GM12875 (cell line): ENCODE results near the gene PPP6R3.

Source experiments
- H3K4me3 ChIP-seq: one replicate; pipeline ENCODE4 v1.5.1; 2011; ENCODE audit warnings: low read depth, low read length, control low read depth
- TF ChIP-seq, protein P1 (sequence below): IDR thresholded peaks from 2 replicates; pipeline ENCODE4 v1.5.1; 2011; ENCODE audit warnings: low read depth, mild to moderate bottlenecking, control low read depth, inconsistent platforms, low read length, moderate library complexity, borderline replicate concordance; ENCODE audit not compliant: insufficient read depth

Gene PPP6R3

DNA sequence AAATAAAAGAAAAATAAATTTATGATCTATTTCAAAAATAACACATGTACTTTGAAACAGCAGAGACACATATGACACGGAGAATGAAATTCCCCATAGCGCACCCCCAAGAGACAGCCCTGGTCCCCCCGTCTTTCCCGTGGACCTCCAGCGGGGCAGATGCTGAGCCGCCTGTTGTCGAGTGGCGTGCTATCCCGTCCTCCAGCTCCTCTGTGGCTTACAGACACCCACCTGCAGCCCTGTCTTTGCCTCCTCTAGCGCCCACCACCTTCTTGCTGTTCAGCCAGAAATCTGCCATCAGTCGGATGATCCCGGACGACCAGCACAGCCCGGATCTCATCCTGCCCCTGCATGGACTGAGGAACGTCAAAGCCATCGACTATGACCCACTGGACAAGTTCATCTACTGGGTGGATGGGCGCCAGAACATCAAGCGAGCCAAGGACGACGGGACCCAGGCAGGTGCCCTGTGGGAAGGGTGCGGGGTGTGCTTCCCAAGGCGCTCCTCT, 44.4 kb upstream of the PPP6R3 start:
- H3K4me3 ChIP-seq = no peak overlapping the region
- TF ChIP-seq, protein P1, sequence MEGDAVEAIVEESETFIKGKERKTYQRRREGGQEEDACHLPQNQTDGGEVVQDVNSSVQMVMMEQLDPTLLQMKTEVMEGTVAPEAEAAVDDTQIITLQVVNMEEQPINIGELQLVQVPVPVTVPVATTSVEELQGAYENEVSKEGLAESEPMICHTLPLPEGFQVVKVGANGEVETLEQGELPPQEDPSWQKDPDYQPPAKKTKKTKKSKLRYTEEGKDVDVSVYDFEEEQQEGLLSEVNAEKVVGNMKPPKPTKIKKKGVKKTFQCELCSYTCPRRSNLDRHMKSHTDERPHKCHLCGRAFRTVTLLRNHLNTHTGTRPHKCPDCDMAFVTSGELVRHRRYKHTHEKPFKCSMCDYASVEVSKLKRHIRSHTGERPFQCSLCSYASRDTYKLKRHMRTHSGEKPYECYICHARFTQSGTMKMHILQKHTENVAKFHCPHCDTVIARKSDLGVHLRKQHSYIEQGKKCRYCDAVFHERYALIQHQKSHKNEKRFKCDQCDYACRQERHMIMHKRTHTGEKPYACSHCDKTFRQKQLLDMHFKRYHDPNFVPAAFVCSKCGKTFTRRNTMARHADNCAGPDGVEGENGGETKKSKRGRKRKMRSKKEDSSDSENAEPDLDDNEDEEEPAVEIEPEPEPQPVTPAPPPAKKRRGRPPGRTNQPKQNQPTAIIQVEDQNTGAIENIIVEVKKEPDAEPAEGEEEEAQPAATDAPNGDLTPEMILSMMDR = no peak

DNA sequence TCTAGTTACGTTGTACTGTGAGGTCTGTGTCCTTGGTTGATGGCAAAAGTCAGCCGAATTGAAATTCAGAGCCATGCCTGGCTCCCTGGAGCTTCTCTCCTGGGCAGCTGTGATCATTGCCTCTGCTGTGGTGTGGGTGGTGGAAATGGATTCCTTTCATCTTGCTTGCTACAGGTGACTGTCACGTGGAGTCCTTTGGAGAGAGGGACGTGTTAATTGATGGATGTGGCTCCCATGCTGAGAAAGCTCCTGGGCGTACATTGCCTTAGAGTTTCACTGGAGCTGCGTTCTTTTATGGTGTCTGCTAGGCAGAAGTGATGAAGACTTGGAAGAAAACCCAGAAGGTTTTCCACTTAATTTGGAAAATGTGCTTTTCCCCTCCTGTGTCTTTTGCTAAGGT, 41.9 kb upstream of the PPP6R3 start:
- no peak overlapping the region for H3K4me3 ChIP-seq

GRCh38 chr11:68420171-68420570, 40.4 kb upstream of the PPP6R3 start:
- H3K4me3 ChIP-seq = no peak overlapping the region
- TF ChIP-seq, protein P1 = no peak

More for the DNA sequence above, 41.9 kb upstream of the PPP6R3 start:
- TF ChIP-seq, protein P1 = no peak

GRCh38 chr11:68423481-68423880, 37.1 kb upstream of the PPP6R3 start:
- no peak overlapping the region for H3K4me3 ChIP-seq
- TF ChIP-seq, protein P1 = no peak

DNA sequence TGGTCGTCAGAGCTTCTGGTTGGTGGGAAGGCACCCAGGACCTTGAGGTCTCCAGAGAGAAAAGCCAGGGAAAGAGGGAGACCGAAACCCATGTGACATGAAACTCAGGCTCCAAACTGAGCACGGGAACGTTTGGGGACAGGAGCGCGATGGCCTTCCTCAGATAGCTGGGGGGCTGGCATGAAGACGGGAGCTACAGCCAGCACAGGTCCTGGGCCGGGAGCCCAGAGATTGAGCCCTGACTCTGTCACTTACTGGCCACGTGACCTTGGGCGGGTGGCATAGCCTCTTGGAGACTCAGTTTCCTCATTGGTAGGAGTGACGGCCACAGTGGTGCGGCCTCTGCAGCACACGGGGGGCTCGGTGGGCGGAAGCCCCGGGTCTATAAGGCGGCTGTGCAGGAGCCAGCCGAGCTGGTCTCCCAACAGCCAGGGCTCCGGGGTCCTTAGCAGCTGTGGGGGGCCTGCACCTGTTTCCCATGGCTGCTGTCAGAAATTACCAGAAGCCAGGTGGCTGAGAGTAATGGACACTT, 36.4 kb upstream of the PPP6R3 start:
- no peak overlapping the region for H3K4me3 ChIP-seq
- TF ChIP-seq, protein P1 = no peak

DNA sequence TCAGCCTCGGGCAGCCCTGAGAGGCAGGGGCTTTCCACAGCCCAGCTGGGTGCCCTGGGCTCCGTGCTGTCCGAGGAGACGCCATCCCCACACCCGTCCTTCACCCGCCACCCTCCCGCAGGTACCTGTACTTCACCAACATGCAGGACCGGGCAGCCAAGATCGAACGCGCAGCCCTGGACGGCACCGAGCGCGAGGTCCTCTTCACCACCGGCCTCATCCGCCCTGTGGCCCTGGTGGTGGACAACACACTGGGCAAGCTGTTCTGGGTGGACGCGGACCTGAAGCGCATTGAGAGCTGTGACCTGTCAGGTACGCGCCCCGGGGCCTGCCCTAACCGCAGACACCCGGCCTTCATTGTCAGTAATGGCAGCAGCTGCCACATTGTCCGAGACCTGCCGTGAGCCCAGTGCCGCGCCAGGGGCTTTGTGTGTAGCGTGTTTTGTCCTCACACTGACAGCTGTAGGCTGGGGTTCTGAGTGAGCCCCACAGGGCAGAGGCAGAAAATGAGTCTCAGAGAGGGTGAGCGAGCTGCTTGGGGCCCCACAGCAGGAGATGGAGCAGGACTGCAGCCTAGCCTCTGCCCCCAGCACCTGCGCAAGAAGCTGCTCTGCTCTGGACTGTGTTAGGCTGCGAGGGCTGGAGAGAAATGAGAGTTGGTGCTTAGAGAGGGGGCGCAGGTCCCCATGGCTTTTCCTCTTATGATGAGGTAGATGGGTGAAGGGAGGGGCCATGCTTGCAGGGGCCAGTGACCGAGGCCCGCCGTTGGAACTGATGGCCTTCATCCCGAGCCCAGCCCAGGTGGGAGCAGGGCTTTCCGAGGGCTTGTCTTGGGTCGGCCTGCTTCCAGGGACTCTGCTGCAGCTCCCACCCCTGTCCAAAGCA, 35.3 kb upstream of the PPP6R3 start:
- TF ChIP-seq, protein P1 = no peak
- H3K4me3 ChIP-seq = no peak overlapping the region
